CD4-positive, alpha-beta T cell treated with Interleukin-6 at 100 ng/mL for 8 hours (primary cell): ENCODE measurements around the gene DDX46.
A peak's percentile ranks its signal among the peaks of the same experiment; 100 is the strongest.
"Not testable (repeated sequence)": the region's sequence is repeated elsewhere in the genome, so short reads cannot be mapped to it uniquely, and the experiment has no call there.

Experiments used
- DNase-seq: peaks from one replicate; pipeline ENCODE4 v3.0.0-alpha.2; 2020; ENCODE audit warnings: mixed read lengths, low spot score

DDX46 gene

GRCh38 chr5:134758504-134759341 lies at the start of gene DDX46:
TSS of gene DDX46 (plus strand) at chr5:134758779. CDS start at chr5:134758939, 160 bp downstream.
- DNase-seq: peak; percentile 90

GRCh38 chr5:134714120-134714519 lies 44.5 kb upstream of the DDX46 start:
- no peak for DNase-seq

- no peak for DNase-seq
These were observed 44.0 kb upstream of the DDX46 start for GRCh38 chr5:134714541-134714940.

- not testable (repeated sequence) for DNase-seq
These were observed 43.1 kb upstream of the DDX46 start for GRCh38 chr5:134715466-134715865.

GRCh38 chr5:134724872-134725271 lies 33.7 kb upstream of the DDX46 start:
- no peak for DNase-seq

- no peak for DNase-seq
These were observed 25.8 kb upstream of the DDX46 start for GRCh38 chr5:134732819-134733218.

GRCh38 chr5:134735243-134735642 lies 23.3 kb upstream of the DDX46 start:
- no peak for DNase-seq

GRCh38 chr5:134736173-134736812 lies 22.3 kb upstream of the DDX46 start:
- no peak for DNase-seq

- DNase-seq: peak; percentile 97
These were observed 20.2 kb upstream of the DDX46 start, which contains the start of gene CAMLG for GRCh38 chr5:134738133-134738962. TSS of gene CAMLG (plus strand) at chr5:134738548. CDS start at chr5:134738621, 73 bp downstream.

- DNase-seq: peak; percentile 14
These were observed 19.5 kb upstream of the DDX46 start for GRCh38 chr5:134738963-134739661.

- DNase-seq: no peak
These were observed 17.5 kb upstream of the DDX46 start for GRCh38 chr5:134741052-134741451.

- no peak for DNase-seq
These were observed 16.4 kb upstream of the DDX46 start for GRCh38 chr5:134742134-134742533.

GRCh38 chr5:134749415-134749814 lies 9.2 kb upstream of the DDX46 start:
- no peak for DNase-seq

GRCh38 chr5:134758176-134758503 lies 439 bp upstream of the DDX46 start:
- DNase-seq: no peak

- DNase-seq: not testable (repeated sequence)
These were observed 9.1 kb downstream of the DDX46 start for GRCh38 chr5:134767528-134768291.

- no peak for DNase-seq
These were observed 10.6 kb downstream of the DDX46 start for GRCh38 chr5:134769206-134769605.

- DNase-seq: no peak
These were observed 14.0 kb downstream of the DDX46 start for GRCh38 chr5:134772461-134773125.

GRCh38 chr5:134777366-134777765 lies 18.8 kb downstream of the DDX46 start:
- DNase-seq: no peak

GRCh38 chr5:134784241-134784920 lies 25.8 kb downstream of the DDX46 start:
- DNase-seq: no peak
